GM18517 (cell line): Measurements from ENCODE around the gene TMEM255A.
A peak's percentile ranks its signal among the peaks of the same experiment; 100 is the strongest.

Experiments used
- ATAC-seq: cut with Tn5 transposase; IDR thresholded peaks from one replicate; pipeline ENCODE4 v1.9.1; 2021; ENCODE audit warnings: mild to moderate bottlenecking, moderate library complexity; ENCODE audit not compliant: unreplicated experiment

Gene TMEM255A

GRCh38 chrX:120271218-120271617 is 40.0 kb downstream of the TMEM255A start:
- no peak for ATAC-seq

- ATAC-seq, result no peak
Measured at GRCh38 chrX:120270567-120270966, 40.7 kb downstream of the TMEM255A start.

GRCh38 chrX:120269373-120270035 is 41.8 kb downstream of the TMEM255A start:
- ATAC-seq, result no peak

GRCh38 chrX:120264341-120264740 is 46.9 kb downstream of the TMEM255A start:
- no peak for ATAC-seq

GRCh38 chrX:120262859-120263708 is 48.2 kb downstream of the TMEM255A start:
- ATAC-seq, result no peak

GRCh38 chrX:120260369-120260768 is 50.9 kb downstream of the TMEM255A start:
- no peak for ATAC-seq

- ATAC-seq, result no peak
Measured at GRCh38 chrX:120253784-120254183, 57.5 kb downstream of the TMEM255A start.

- no peak for ATAC-seq
Measured at GRCh38 chrX:120251471-120252011, 59.7 kb downstream of the TMEM255A start.

- ATAC-seq, result peak; percentile 89
Measured at GRCh38 chrX:120250522-120251271, 60.6 kb downstream of the TMEM255A start, which contains the start of gene ZBTB33. Gene ZBTB33, plus strand, starts transcription at chrX:120250812. Its CDS starts 2,604 bp downstream, at chrX:120253416.

- peak; percentile 87 for ATAC-seq
Measured at GRCh38 chrX:120244735-120245498, 66.3 kb downstream of the TMEM255A start.

GRCh38 chrX:120244395-120244734 is 66.9 kb downstream of the TMEM255A start:
- no peak for ATAC-seq

- ATAC-seq, result no peak
Measured at GRCh38 chrX:120242813-120243212, 68.4 kb downstream of the TMEM255A start.

- ATAC-seq, result no peak
Measured at GRCh38 chrX:120238933-120239332, 72.3 kb downstream of the TMEM255A start.

- no peak for ATAC-seq
Measured at GRCh38 chrX:120236687-120237479, 74.4 kb downstream of the TMEM255A start.

- ATAC-seq, result no peak
Measured at GRCh38 chrX:120235284-120235683, 76.0 kb downstream of the TMEM255A start.

GRCh38 chrX:120228187-120228908 is 82.9 kb downstream of the TMEM255A start:
- no peak for ATAC-seq

GRCh38 chrX:120224388-120224787 is 86.9 kb downstream of the TMEM255A start:
- ATAC-seq, result no peak

- ATAC-seq, result no peak
Measured at GRCh38 chrX:120223374-120223773, 87.9 kb downstream of the TMEM255A start.
